Activated T-cell treated with anti-CD3 and anti-CD28 coated beads, Interleukin-2, amount 50 U/mL, for 1 hour (primary cell): ENCODE measurements around the gene UMODL1.
"Not testable (repeated sequence)": the region's sequence is repeated elsewhere in the genome, so short reads cannot be mapped to it uniquely, and the experiment has no call there.

ENCODE experiments used
- DNase-seq: peaks from one replicate; pipeline ENCODE4 v3.0.0-alpha.2; 2020

UMODL1 gene

DNA sequence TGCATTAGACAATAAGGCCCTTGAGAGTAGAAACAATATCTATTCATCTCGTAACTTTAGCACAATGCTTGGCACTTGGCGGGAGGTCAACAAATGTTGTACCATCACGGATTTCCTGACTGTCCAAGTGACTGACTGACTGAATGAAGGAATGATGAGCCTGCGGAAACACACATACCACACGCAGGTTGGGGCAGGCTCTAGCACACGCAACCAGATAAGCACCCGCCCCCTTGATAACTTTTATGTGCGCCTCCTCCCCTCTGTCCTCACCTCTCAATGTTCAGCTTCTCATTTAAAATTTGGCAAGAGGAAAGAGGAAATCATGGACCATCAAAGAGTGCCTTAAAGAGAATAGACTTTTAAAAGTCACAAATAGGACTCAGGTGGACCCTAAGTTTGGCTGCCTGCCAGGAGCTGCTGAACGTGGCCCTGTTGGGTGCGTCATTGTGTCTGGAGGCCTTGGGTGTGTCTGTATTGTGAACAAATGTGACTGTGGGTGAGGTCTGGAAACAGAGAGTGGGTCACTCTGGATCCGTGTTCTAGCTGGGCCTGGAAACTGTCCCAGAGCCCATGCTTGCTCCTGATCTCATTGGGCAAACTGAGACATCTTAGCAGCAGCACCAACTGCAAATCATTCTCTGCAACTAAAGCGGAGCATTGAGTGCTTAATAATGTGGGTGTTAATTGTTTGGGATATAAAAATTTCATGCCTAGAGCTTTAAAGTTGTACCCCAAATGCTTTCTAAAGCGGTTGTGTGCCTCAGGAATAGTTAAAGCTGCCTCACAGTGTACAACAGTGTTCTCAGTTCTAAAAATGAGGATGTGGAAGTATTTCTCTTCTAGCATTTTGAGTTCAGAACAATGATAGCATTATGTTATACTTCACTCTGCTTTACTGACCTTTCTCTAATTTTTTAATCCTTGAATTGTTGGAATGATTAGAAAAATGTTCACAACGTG, 100.3 kb downstream of the UMODL1 start:
- DNase-seq, result peak; percentile 2

DNA sequence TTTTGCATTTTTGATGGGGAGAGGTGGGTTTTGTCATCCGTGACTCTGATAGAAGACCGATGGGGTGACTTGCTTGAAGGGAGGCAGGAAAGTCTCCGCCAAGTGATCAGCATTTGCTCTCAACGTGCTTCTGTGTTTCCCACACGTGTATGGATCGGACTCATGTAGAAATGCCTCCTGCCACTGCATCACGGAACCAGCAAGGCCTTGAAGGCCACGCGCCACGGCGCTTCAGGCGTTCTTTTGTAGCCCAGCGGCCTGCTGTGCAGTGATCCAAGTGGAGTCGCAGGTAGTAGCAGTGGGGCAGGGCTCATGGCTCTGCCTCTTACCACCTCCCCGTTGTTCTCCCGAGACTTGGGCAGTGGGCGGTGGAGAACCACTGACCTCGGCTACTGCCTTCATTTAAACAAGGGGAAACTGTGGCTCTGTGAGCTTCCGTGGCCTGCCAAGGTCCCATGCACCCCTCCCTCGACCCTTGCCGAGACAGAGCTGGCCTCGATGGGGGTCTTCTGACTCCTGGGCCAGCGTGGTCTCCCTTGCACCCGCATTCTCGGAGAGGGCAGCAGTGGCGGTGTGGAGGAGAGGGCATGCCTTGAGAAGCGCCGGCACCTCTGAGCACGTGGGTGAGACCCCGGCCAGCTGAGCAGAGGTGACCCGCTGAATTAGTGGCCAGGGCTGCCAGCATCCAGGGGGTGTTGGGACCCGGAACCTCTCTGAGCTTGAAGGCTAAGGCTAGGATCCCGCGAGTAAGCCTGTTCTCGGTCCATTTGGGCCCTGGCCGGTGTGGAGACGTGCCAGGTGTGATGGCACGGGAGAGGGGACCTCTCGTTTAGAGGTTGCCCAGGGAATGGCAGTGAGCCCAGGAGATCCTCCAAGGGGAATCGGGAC, 101.7 kb downstream of the UMODL1 start:
- DNase-seq, result no peak

- DNase-seq, result no peak
Observed at GRCh38 chr21:42174173-42174572, 103.1 kb downstream of the UMODL1 start.

DNA sequence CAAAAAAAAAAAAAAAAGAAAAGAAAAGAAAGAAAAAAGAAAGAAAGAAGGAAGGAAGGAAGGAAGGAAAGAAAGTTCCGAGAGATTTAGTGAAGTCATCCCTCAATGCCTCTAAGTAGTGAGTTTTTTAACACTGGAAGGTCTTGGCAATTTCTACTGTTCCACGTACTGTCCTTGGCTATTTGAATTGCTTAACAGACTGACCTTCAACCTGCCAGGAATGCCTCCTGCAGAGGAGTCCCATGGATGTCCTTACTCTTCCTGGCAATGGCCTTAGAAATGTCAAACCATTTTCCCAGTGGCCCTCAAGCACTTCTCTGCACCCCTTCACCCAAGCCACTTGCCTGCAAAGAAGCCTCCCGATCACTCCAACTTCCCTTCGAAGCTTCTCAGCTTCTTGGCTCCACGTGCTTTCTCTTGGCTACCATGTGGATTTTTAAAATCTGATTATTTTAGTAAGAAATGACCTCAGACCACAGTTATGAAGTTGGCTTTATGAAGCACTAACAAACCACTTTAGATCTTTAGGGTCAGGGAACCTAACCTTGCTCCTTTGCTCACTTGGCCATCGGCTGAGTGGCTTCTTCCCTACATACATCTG, 104.1 kb downstream of the UMODL1 start:
- DNase-seq, result no peak

GRCh38 chr21:42176859-42177258, 105.7 kb downstream of the UMODL1 start:
- DNase-seq, result no peak

GRCh38 chr21:42179316-42179715, 108.2 kb downstream of the UMODL1 start:
- DNase-seq, result no peak

DNA sequence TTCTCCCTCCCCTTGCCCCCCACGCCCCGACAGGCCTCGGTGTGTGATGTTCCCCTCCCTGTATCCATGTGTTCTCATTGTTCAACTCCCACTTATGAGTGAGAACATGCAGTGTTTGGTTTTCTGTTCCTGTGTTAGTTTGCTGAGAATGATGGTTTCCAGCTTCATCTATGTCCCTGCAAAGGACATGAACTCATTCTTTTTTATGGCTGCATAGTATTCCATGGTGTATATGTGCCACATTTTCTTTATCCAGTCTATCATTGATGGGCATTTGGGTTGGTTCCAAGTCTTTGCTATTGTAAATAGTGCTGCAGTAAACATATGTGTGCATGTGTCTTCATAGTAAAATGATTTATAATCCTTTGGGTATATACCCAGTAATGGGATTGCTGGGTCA, 108.9 kb downstream of the UMODL1 start:
- DNase-seq, result not testable (repeated sequence)

GRCh38 chr21:42182713-42183371, 111.7 kb downstream of the UMODL1 start:
- DNase-seq, result no peak

DNA sequence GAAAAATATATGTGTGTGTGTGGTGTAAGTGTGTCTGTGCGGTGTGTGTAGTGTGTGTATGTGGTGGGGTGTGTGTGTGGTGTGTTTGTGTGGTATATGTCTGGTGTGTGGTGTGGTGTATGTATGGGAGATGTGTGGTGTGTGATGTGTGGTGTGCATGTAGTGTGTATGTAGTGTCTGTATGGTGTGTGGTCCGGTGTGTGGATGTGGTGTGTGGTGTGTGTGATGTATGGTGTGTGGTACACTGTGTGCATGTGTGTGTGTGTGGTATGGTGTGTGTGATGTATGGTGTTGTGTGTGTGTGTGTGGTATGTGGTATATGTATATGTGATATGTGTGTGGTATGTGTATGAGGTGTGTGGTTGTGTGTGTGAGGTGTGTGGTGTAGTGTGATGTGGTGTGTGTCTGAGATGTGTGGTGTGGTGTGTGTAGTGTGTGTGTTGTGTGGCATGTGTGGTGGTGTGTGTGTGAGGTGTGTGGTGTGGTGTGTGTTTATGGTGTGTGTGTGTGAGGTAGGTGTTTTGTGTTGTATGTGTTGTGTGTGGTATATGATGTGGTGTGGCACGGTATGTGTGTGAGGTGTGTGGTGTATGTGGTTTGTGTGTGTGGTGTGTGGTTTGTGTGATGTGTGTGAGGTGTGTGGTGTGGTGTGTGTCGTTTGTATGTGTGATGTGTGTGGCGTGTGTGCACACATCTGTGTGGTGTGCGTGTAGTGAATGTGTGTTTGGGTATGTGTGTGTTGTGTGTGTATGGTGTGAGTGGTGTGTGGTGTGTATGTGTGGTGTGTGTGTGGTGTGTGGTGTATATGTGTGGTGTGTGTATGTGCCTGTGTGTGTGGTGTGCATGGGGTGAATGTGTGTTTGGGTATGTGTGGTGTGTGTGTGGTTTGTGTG, 112.5 kb downstream of the UMODL1 start:
- no peak for DNase-seq

GRCh38 chr21:42186591-42186990, 115.5 kb downstream of the UMODL1 start:
- no peak for DNase-seq

DNA sequence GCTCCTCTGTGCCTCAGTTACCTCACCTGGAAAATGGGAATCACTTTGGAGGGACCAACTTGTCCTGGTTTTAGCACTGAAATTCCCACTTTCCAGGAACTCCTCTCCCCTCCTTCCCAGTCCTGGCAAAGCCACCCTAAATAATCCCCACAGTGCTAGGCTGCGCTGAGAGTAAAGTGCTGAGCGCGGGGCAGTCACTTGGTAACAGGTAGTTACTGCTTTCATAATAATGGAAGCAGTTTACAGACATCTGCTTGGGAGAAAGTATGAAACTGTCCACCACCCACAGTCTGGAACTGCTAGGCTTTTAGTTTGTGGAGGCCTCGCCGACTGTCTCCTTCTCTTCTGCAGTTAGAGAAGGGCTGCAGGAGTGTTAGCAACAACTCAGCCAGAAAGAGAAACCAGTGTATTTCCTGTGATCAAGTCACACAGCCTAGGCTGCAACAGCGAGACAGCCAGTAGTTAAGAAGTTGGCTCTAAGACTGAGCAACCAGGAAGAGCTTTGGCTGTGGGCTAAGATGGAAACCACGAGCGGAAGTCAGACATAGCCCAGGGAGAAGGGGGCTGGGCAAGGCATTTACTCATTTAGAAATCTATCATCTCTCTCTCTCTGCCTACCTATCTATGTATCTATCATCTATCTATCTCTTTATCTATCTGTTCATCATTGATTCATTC, 117.0 kb downstream of the UMODL1 start:
- DNase-seq, result peak; percentile 70

- DNase-seq, result no peak
Observed at GRCh38 chr21:42188663-42189062, 117.5 kb downstream of the UMODL1 start.

DNA sequence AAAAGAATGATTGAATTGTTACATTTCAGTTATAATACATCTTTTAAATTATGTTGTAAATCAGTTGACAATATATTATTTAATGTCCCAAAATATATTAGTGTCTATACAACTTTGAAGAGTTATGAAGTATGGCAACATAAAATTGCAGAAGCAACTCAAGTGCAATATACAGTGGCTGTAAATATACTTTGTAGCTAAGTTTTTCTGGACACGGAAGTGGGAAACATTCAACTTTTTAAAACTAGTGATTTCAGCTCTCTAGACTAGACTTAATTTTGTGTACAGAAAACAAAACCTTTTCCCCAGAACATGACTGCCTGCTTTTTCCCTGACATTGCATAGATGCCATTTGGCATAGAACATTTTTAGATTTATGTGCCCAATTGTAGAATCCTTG, 118.3 kb downstream of the UMODL1 start:
- DNase-seq, result no peak

GRCh38 chr21:42189860-42190485, 118.9 kb downstream of the UMODL1 start:
- no peak for DNase-seq

DNA sequence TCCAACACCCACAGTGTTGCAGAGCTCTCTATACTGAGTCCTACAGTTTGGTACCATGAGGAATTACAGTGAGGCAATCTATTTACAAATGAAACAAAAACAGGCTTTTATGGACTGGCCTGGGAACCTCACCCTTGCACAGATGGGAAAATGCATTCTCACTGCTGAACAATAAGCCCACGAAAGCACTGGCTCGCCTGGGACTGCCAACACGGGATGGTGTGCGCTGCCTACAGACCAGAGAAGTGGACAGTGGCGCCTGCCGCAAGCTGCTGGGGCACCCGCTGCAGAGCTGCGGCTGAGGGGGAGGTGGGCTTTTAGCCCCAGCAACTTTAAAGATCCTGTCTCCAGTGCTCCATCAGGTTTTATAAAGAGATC, 119.4 kb downstream of the UMODL1 start:
- no peak for DNase-seq

GRCh38 chr21:42191064-42191463, 119.9 kb downstream of the UMODL1 start:
- DNase-seq, result no peak

DNA sequence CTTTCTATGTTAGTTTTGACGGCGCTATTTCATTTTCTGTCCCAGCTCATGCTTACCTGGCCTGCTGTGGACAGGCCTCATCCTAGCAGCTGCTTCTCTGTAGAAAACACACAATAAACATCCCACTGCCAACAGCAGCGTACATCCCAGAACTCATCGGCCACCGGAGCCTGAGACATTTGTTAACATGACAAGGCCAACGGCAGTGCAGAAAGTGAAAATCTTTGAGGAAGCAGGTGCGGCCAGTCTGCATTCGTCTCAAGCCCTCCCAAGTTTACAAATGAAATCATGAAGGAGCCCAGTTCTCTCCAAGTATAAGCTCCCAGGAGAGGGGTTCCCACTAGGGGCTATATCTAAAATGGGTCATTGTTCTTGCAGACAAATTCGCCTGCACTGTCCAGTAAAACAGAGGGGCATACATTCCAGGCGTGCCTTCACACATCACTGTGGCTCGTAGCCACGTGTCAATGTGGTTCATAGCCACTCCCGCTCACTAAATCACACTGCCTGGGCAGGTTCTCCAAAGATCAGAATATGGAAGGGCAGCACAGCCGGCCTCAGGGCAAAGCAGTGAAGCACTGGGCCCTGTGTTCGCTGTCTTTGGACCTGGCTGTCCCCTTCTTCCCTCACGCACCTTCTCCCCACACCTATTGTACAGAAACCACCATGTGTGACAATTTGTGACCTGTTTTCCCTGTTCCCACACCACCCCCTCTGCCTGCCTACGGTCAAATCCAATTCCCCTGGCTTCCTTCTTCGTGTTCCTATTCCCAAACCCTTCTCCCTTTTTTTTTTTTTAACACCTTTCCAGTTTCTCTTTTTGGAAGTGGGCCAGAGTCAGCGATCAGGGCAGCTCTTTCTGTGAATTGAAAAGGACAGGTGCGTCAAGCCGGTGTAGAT, 120.8 kb downstream of the UMODL1 start:
- DNase-seq, result no peak
